ENCODE data around the gene AGPAT3. TPM values are rescaled to one million over a fixed set of nuclear protein-coding genes. Genes with fewer than 3 reads are reported as not detected.
"Not testable (repeated sequence)": the region's sequence is repeated elsewhere in the genome, so short reads cannot be mapped to it uniquely, and the experiment has no call there.

Gene AGPAT3
- total RNA-seq, 1 donor from 2014 or later: 179 TPM

DNA sequence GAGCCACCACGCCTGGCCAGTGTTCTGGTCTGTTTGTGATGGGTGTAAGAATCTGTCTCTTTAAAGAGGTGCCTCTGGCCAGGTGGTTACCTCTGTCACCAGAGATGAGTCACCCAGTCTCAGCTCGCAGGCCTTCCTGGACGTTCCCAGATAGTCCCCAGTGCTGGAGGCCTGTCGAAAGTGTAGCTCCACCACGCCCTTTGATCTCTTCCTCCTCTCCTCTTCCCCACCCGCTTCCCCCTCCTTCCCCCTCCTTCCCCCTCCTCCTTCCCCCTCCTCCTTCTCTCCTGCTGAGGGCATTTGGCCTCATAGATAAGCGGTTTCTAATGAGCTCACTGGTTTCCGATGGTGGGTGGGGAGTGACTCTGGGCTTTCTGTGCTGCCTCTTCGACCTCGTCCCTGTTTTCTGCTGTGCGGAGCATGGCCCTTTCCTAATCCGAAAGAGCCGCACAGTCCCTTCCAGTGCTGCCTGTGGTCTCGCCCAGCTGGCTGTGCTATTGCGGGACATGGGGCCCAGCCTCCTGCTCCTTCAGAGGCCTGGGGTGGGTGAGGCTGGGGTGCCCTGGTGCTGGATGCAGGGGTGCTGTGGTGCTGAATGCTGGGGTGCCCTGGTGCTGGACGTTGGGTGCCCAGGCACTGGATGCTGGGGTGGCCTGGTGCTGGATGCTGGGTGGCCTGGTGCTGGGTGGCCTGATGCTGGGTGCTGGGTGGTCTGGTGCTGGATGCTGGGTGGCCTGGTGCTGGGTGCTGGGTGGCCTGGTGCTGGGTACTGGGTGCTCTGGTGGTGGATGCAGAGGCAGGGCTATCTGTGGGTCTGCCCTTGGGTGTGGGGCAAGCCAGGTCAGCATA lies 19.2 kb downstream of the AGPAT3 start:
- peak; percentile 41 for DNase-seq (ENCODE audit: low read depth)

DNA sequence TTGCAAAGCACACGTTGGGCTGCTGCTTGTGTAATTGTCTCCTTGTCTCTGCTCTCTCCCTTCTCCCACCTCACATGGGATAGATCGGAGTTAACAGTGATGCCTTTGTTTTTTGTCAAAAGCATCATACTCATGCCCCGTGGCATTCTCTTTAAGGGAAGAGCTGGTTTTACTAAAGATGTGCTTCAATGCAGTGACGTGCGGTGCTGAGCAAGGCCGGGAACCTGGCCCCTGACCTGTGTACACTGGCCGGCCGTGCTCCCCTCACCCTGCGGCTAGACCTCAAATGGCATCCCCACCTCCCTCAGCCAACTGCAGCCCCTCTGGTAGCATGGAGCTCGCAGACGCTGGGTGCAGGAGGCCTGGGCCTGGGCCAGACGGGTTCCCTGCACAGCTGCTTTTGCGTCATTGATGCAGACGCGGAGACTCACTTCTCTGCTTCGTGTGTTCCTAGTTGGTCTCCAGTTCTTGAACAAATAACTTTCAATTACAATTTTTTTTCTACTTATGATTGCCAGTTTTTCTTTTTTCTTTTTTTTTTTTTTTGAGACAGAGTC lies 19.9 kb downstream of the AGPAT3 start:
- DNase-seq (ENCODE audit: low read depth): no peak

DNA sequence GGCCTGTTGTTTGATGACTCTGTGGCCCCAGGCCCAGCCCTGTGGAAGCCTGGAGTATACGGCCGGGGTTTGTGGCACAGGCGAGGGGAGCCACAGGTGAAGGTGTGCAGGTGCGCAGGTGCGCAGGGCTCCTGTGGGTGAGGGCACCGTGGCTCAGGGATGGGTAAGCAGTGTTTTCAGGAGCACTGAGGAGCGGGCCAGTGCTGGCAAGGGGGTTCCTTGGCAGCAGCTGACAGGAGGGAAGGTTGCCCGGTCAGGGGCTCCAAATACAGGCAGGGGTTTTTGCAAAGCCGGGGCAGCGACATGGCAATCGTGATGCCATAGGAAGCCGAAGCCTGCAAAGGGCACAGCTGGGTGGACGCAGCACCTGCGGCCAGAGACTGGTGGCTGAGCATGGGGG lies 20.7 kb downstream of the AGPAT3 start:
- no peak for DNase-seq (ENCODE audit: low read depth)

DNA sequence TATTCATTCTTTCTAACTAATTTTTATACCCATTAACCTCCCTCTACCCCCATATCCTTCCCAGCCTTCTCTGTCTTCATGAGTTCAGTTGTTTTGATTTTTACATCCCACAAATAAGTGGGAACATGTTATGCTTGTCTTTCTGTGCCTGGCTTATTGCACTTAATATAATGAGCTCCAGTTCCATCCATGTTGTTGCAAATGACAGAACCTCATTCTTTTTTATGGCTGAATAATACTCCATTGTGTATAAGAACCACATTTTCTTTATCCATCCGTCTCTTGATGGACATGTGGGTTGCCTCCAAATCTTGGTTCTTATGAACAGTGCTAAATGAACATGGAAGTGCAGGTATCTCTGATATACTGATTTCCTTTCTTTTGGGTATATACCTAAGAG lies 21.5 kb downstream of the AGPAT3 start:
- no peak for DNase-seq (ENCODE audit: low read depth)

DNA sequence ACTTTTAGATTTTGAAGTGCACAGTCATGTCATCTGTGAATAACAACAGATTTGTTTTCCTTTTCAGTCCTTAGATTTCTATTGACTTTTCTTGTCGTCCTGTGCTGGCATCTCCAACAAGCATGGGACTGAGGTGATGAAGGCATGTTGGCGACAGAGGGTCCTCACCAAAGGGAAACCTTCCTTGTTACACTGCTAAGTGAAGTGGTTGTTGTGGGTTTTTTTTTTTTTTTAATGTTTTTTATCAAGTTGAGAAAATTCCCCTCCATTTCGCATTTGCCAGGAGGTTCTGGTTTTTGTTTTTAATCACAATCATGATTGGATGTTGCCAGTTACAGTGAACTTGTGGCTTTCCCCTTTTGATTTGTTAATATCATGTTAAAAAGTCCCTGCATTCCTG lies 24.0 kb downstream of the AGPAT3 start:
- DNase-seq (ENCODE audit: low read depth): no peak

DNA sequence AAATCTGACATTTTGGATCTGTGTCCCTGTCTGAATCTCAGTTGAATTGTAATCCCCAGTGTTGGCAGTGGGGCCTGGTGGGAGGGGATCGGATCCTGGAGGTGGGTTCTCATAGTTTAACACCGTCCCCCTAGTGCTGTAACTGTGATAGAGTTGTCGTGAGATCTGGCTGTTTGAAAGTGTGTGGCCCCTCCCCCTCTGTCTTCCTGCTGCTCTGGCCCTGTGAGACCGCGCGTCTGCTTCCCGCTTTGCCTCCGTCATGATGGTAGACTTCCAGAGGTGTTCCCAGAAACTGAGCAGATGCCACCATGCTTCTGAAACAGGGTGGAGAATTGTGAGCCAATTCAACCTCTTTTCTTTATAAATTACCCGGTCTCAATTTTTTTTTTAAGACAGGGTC lies 25.0 kb downstream of the AGPAT3 start:
- DNase-seq (ENCODE audit: low read depth): no peak

DNA sequence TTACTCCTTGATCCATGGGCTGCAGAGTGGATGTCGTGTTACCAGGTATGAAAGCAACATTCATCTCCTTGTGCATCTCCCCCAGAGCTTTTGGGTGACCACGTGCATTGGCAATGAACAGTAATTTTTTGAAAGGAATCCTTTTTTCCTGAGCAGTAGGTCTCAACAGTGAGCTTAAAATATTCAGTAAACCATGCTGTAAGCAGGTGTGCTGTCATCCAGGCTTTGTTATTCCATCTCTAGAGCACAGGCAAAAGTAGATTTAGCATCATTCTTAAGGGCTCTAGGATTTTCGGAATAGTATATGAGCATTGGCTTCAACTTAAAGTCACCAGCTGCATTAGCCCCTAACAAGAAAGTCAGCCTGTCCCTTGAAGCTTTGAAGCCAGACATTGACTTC lies 27.3 kb downstream of the AGPAT3 start:
- DNase-seq (ENCODE audit: low read depth): no peak

DNA sequence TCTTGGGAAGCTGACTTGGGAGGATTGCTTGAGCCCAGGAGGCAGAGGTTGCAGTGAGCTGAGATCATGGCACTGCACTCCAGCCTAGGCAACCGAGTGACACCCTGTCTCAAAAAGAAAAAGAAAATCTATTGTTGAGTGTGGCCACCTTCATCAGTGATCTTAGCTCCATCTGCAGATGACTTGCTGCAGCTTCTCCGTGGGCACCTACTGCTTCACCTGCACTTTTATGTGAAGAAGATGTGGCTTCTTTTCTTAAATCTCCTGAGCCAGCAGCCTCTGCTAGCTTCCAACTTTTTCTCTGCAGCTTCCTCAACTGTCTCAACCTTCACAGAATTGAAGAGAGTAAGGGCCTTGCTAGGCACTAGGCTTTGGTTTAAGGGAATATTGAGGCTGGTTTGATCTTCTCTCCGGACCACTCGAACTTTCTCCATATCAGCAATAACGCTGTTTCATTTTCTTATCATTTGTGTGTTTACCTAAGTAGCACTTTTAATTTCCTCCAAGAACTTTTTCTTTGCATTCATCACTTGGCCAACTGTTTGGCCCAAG lies 28.0 kb downstream of the AGPAT3 start:
- no peak for DNase-seq (ENCODE audit: low read depth)

DNA sequence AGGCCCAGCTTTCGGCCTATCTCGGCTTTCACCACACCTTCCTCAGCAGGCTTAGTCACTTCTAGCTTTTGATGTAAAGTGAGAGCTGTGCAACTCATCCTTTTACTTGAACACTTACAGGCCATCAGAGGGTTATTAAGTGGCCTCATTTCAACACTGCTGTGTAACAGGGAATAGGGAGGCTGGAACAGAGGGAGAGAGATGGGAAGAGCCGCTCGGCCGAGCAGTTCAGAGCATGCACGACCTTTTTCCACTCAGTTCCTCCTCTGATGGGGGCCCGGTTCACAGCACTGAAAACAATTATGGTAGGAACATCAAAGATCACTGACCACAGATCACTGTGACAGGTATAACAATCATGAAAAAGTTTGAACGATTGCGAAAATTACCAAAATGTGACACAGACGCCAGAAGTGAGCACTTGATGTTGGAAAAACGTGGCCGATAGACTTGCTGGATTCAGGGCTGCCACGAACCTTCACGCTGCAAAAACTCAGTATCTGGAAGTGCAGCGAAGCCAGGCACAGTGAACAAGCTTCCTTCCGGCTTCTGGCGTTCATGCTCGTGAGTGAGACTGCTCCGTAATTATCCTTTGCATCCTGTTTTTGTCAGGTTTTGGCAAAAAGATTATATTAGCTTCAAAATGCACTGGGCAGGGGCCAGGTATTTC lies 28.6 kb downstream of the AGPAT3 start:
- no peak for DNase-seq (ENCODE audit: low read depth)

DNA sequence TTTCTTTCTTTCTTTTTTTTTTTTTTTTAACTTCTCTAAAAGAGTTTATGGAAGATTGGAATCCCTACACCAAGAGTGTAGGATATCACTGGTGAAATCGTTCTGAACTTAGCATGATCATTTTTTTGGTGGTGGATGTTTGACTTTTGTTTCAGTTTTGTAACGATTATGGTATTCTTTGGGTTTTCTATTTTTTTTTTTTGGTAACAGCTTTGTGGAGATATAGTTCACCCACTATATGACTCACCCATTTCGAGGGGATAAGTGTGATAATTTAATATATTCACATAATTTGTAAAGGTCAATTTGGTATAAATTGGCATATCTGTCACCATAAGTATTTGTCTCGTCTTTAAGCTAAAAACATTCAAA lies 29.2 kb downstream of the AGPAT3 start:
- no peak for DNase-seq (ENCODE audit: low read depth)

DNA sequence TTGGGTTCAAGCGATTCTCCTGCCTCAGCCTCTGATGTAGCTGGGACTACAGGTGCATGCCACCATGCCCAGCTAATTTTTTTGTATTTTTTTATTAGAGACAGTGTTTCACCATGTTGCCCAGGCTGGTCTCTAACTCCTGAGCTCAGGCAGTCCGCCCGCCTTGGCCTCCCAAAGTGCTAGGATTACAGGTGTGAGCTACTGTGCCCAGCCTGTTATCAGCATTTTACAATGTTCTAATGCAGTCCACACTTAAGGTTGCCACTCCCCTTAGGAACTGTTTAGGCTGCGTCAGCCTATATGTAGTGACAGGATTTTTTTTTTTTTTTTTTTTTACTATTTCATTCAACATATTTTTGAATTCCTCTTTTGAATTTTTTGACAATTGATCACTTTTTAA lies 30.2 kb downstream of the AGPAT3 start:
- no peak for DNase-seq (ENCODE audit: low read depth)

DNA sequence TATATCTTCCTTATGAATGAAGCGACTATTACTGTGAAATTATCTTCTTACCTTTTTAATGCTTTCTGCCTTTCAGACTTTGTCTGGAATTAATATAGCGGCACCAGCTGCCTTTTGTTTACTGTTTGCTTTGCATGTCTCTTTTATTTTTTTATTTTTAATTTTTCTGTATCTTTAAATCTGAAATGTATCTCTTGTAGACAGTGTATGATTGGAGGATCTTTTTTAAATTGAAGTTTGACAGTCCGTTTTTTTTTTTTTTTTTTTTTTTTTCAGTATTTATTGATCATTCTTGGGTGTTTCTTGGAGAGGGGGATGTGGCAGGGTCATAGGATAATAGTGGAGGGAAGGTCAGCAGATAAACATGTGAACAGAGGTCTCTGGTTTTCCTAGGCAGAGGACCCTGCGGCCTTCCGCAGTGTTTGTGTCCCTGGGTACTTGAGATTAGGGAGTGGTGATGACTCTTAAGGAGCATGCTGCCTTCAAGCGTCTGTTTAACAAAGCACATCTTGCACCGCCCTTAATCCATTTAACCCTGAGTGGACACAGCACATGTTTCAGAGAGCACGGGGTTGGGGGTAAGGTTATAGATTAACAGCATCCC lies 31.8 kb downstream of the AGPAT3 start:
- not testable (repeated sequence) for DNase-seq (ENCODE audit: low read depth)

DNA sequence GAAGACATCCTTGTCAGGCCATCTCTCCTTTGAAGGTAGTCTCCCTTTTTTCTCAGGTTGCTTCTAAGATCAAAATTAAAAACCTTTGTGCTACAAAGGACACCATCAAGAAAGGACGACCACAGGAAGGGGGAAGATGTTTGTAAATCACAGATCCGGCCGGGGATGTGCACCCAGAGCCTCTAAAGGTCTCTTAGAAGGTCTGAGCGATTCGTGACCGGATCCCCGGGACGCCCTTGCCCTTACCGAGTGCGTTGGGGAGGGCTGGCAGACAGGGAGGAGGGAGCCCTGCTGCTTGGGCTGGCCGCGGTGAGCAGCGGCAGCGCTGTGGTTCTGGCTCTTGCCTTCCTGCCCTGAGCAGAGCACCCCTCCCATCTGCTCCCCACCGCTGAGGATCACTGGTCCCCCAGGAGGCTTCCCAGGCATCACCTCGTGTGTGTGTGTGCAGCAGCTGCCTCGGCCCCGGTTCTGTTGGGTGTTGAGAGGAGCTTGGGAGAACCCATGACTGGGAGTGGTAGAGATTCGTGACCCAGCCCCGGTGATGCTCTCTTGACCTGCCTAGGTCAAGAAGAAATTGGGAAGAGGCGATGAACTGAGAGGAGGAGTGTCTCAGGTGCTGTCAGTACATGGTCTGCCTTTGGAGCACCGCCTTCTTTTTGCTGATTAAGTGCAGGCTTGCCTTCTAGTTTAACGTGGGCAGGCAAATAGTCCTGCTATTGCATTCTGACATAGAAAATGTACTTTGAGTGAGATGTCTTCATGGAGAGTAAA lies 34.5 kb downstream of the AGPAT3 start:
- no peak for DNase-seq (ENCODE audit: low read depth)

DNA sequence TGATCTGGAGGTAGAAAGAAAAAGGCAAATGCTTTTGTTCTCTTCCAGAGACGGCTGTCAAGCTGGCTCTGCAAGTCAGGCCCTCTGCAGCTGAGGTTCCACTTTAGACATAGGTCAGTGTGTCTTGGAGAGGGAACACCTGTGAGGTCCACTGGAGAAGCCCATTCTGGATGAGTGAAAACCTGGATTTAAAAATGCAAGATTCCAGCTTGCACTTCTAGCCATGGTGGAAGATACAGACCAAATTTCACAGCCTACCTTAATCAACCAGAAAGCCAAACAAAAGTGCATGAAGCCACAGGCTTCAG lies 35.0 kb downstream of the AGPAT3 start:
- no peak for DNase-seq (ENCODE audit: low read depth)

DNA sequence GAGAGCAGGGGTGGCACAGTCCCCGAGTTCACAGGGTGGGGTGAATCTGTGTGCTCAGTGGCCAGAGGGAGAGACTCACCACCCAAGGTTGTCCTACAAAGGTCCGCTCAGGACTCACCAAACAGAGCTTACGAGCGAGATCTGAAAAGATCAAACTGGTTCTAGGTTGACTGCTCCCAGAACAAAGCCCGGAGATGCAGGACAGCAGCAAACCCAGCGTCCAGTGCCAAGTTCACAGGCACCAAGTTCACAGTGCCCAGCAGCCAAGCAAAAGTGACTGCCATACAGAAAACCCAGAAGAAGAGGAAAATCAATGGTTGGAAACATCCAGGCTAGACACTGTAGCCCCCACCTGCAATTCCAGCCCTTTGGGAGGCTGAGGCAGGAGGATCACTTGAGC lies 35.7 kb downstream of the AGPAT3 start:
- no peak for DNase-seq (ENCODE audit: low read depth)

DNA sequence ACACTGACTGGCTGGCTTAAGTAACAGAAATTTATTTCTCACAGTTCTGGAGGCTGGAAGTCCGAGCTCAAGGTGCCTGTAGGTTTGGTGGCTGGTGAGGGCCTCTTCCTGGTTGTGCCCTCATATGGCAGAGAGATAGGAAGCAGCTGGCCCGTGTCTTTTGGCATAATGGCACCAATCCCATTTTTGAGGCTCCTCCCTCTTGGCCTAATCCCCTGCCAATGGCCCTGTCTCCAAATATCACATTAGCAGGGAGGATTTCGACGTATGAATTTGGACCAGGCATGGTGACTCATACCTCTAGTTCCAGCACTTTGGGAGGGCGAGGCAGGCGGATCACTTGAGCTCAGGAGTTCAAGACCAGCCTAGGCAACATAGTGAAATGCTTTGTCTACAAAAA lies 37.4 kb downstream of the AGPAT3 start:
- no peak for DNase-seq (ENCODE audit: low read depth)

DNA sequence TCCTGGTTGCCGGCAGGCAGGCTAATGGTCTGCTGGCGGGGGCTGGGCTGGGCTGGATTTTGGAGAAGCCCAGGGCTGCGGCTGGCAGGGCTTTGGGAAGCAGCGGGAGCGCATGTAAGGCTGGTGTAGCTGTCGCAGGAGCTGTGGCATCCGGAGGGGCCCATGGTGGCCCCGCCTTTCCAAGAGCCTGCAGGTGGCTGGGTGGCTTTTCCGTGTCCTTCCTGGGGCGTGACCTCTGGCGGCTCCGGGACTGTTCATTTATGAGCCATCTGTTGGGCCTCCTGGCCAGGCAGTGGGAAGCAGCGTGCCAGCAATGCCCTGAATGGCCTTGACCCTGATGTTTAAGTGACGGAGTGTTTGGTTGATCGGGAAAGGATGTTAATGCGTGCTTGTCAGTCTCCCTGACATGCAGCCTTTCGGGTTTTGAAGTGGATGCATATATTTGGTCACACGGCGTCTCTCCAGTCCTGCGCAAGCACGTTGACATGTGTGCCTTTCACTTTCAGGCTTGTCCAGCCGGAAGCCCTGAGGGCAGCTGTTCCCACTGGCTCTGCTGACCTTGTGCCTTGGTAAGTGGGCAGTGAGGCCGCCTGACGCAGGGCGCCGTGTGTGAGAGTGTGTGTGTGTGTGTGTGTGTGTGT lies 38.5 kb downstream of the AGPAT3 start:
- DNase-seq (ENCODE audit: low read depth): no peak

DNA sequence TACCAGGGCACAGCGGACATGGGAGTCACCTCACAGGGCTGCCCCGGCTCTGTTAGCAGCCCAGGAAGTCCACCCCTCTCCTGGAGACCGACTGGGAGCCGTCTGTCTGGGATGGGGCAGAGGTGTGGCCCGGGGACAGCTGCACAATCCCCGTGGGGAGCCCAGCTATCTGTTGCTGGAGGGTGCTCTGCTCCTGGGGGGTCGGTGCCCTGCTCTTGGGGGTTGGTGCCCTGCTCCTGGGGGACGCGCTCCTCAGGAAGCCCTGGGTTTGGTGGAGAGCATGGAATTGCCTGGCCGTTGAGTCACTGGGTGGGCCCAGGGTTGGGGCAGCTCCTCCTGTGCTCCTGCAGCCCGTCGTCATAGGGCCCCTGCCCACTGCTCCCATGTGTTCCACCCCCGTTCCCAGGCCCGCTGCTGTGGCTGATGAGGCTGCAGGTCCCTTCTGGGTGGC lies 39.3 kb downstream of the AGPAT3 start:
- no peak for DNase-seq (ENCODE audit: low read depth)

DNA sequence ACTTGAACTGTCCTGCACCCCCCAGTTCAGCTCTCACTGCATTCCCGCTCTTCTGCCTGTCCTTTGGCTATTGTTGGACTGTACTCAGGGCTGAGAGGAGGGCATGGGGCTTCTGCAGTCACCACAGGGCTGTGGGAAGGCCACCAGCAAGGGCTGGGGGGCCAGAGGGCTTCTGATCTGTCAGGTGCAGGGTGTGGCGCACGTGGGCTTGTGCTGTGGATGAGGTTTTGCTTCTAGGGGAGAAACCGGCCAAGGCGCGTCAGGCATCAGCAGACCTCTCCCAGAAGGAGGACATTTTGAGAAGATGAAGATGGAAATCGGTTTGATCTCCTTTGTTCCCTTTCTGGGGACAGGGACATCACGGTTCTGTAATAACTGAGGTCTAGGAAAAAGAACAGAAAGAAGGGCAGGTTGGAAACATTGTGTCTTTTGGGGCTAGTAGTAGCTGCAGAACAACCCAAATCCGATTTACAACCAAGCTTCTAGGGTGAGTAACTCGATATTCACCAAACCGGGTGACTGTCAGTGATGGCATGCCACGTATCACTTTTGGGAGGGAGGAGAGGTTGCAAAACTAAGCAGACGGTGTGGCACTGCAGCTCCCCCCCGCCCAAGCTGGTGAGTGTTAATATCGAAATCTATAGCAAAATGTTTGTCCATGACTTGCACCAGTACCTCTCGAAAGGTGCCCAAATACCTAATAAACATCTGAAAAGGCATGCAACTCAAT lies 40.9 kb downstream of the AGPAT3 start:
- DNase-seq (ENCODE audit: low read depth): no peak

DNA sequence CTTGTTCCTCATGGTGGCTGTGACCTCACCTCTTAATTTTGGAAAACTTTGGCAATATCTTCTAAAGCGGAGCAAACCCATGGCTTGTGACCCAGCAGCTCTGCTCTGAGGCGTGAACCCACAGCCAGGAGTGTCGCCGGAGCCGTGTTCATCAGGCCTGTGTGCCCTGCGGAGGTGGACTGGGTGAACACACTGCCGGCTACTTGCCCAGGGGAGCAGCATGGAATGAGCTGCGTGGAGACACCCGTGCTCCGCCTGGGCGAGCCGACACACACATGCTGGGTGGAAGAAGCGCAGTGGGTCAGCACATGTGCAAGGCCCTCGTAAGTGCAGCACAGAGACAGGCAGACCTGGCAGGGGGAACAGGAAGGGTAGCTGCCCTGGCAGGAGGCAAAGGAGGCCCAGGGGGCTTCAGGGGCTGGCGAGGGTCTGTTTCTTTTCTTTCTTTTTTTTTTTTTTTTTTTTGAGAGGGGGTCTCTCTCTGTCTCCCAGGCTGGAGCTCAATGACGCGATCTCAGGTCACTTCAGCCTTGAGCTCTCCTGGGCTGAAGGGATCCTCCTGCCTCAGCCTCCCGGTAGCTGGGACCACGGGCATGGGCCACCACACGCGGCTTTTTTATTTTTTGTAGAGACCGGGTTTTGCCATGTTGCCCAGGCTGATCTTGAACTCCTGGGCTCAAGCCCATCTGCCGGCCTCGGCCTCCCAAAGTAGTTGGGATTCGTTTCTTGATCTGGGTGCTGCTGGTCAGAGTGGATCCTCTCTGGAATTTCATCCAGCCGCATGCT lies 41.8 kb downstream of the AGPAT3 start:
- DNase-seq (ENCODE audit: low read depth): no peak
